Tibial nerve (tissue), 4 donors: ENCODE measurements around the gene USP7. TPM values are rescaled to one million over a fixed set of nuclear protein-coding genes. Genes with fewer than 3 reads are reported as not detected.

Experiments used
- DNase-seq, 2 donors: peaks; one replicate each; pipeline ENCODE4 v3.0.0-alpha.2; 2019; ENCODE audit warnings: low spot score in 2 of 2
- H3K27ac ChIP-seq, 4 donors: fragments of 200-600 bp; sonication (generic) in 3 of 4; one replicate each; pipeline ENCODE4 v1.5.1; 2017 to 2019; ENCODE audit warnings: mild to moderate bottlenecking in 1 of 4
- H3K27me3 ChIP-seq, 2 donors: fragments of 200-600 bp; sonication (generic) in 1 of 2; one replicate each; pipeline versions ENCODE4 v1.5.1 to v1.6.0; 2017 to 2019
- H3K36me3 ChIP-seq, 3 donors: fragments of 200-600 bp; sonication (generic); one replicate each; pipeline ENCODE4 v1.5.1; 2018 to 2019
- H3K4me1 ChIP-seq, 4 donors: fragments of 200-600 bp; sonication (generic) in 3 of 4; one replicate each; pipeline ENCODE4 v1.5.1; 2017 to 2019
- H3K4me3 ChIP-seq, 4 donors: fragments of 200-600 bp; sonication (generic) in 3 of 4; one replicate each; pipeline ENCODE4 v1.5.1; 2017 to 2019; ENCODE audit warnings: mild to moderate bottlenecking in 1 of 4, moderate library complexity in 1 of 4
- H3K9me3 ChIP-seq, 4 donors: fragments of 200-600 bp; sonication (generic) in 3 of 4; one replicate each; pipeline ENCODE4 v1.5.1; 2017 to 2019
- CTCF ChIP-seq, 5 experiments: fragments of 200-600 bp in 3 of 5; fragments of 450-650 bp in 2 of 5; sonication (generic) in 3 of 5; IDR thresholded peaks; one replicate each; pipeline ENCODE4 v1.5.1; 2016 to 2019; ENCODE audit warnings: antibody characterized with exemption in 5 of 5, mild to moderate bottlenecking in 3 of 5, moderate library complexity in 2 of 5
- EP300 ChIP-seq, 2 donors: sonication (generic); formaldehyde crosslinking; IDR thresholded peaks; one replicate each; pipeline ENCODE4 v1.6.1; 2017; ENCODE audit warnings: antibody characterized with exemption in 2 of 2, mild to moderate bottlenecking in 1 of 2
- POLR2A ChIP-seq, 2 donors: fragments of 450-650 bp; IDR thresholded peaks; one replicate each; pipeline ENCODE4 v1.6.1; 2017; ENCODE audit warnings: antibody characterized with exemption in 2 of 2, mild to moderate bottlenecking in 2 of 2, moderate library complexity in 2 of 2
- WGBS, 2 donors: methylation state at CpG; one replicate each; pipeline ENCODE4 v1.1.5; 2018; 5-methylcytosine and 5-hydroxymethylcytosine counted together
- total RNA-seq, 4 donors: library from RNA; depleted of rRNA; stranded (reverse); fragments of >200 nt; gene quantifications; one replicate each; pipeline ENCODE4 v1.1.0, GENCODE V29; 2016

Gene USP7
- total RNA-seq, 4 donors from 2014 or later, result 83.4 to 114 (median 89.6) TPM

- Histone ChIP-seq H3K4me3 (no peak overlapping the region), H3K4me1 (peaks cover 0 to 8% (median 0%) of the 10 kb centered on the region in 4 donors), H3K36me3 (peaks cover 0 to 63% (median 11%) of the 10 kb centered on the region in 3 donors), H3K27me3 (no peaks in the 10 kb centered on the region), H3K9me3 (no peaks in the 10 kb centered on the region), H3K27ac (no peak overlapping the region)
- TF ChIP-seq EP300 (IDR thresholded peaks at IDR 0.05) (no peak), POLR2A (IDR thresholded peaks at IDR 0.05) (no peak), CTCF (IDR thresholded peaks at IDR 0.05) (no peak)
- DNase-seq, result no peak
- 96 to 99% methylated on average over 7 of the region's 7 CpGs for WGBS, 2 donors
Observed at GRCh38 chr16:8925455-8925854, 38.3 kb downstream of the USP7 start.

- H3K36me3 ChIP-seq, result peaks cover 0 to 65% (median 17%) of the 10 kb centered on the region in 3 donors
- H3K4me1 ChIP-seq, result peaks cover 0 to 8% (median 0%) of the 10 kb centered on the region in 4 donors
- no peak overlapping the region for H3K4me3 ChIP-seq
- H3K27me3 ChIP-seq, result no peaks in the 10 kb centered on the region
- WGBS, 2 donors, result 66 to 81% methylated on average over 4 of the region's 4 CpGs
- H3K27ac ChIP-seq, result no peak overlapping the region
- TF ChIP-seq CTCF (IDR thresholded peaks at IDR 0.05), result no peak
- no peak for TF ChIP-seq EP300 (IDR thresholded peaks at IDR 0.05)
- TF ChIP-seq POLR2A (IDR thresholded peaks at IDR 0.05), result no peak
- H3K9me3 ChIP-seq, result no peaks in the 10 kb centered on the region
- no peak for DNase-seq
Observed at GRCh38 chr16:8924214-8924613, 39.5 kb downstream of the USP7 start.

GRCh38 chr16:8923199-8923598 is 40.5 kb downstream of the USP7 start:
- no peak for DNase-seq

GRCh38 chr16:8921347-8921984 is 42.2 kb downstream of the USP7 start:
- no peak overlapping the region for H3K4me3 ChIP-seq
- no peaks in the 10 kb centered on the region for H3K27me3 ChIP-seq
- 90 to 92% methylated on average over 10 of the region's 10 CpGs for WGBS, 2 donors
- no peak overlapping the region for H3K27ac ChIP-seq
- H3K9me3 ChIP-seq, result no peaks in the 10 kb centered on the region
- peaks cover 0 to 70% (median 17%) of the 10 kb centered on the region in 3 donors for H3K36me3 ChIP-seq
- DNase-seq, result no peak
- no peaks in the 10 kb centered on the region for H3K4me1 ChIP-seq
- TF ChIP-seq CTCF (IDR thresholded peaks at IDR 0.05) (no peak), EP300 (IDR thresholded peaks at IDR 0.05) (no peak), POLR2A (IDR thresholded peaks at IDR 0.05) (no peak)

More at GRCh38 chr16:8923199-8923598, 40.5 kb downstream of the USP7 start:
- Histone ChIP-seq H3K36me3 (peaks cover 0 to 66% (median 17%) of the 10 kb centered on the region in 3 donors), H3K4me3 (no peak overlapping the region), H3K27me3 (no peaks in the 10 kb centered on the region), H3K27ac (no peak overlapping the region), H3K9me3 (no peaks in the 10 kb centered on the region), H3K4me1 (peaks cover 0 to 3% (median 0%) of the 10 kb centered on the region in 4 donors)
- WGBS, 2 donors, result 76 to 83% methylated on average over 11 of the region's 11 CpGs
- no peak for TF ChIP-seq EP300 (IDR thresholded peaks at IDR 0.05)
- no peak for TF ChIP-seq CTCF (IDR thresholded peaks at IDR 0.05)
- no peak for TF ChIP-seq POLR2A (IDR thresholded peaks at IDR 0.05)

GRCh38 chr16:8920645-8921346 is 42.9 kb downstream of the USP7 start:
- TF ChIP-seq CTCF (IDR thresholded peaks at IDR 0.05) (no peak), POLR2A (IDR thresholded peaks at IDR 0.05) (no peak), EP300 (IDR thresholded peaks at IDR 0.05) (no peak)
- H3K27me3 ChIP-seq, result no peaks in the 10 kb centered on the region
- WGBS, 2 donors, result 66% methylated on average over 6 of the region's 6 CpGs
- H3K4me1 ChIP-seq, result no peaks in the 10 kb centered on the region
- peaks cover 0 to 73% (median 17%) of the 10 kb centered on the region in 3 donors for H3K36me3 ChIP-seq
- DNase-seq, result no peak
- H3K27ac ChIP-seq, result no peak overlapping the region
- H3K4me3 ChIP-seq, result no peak overlapping the region
- no peaks in the 10 kb centered on the region for H3K9me3 ChIP-seq
